Activated CD4-positive, CD25-positive, alpha-beta regulatory T cell (primary cell): Measurements from ENCODE around the gene BMPER.

ENCODE experiments used
- DNase-seq, 4 experiments: peaks; one replicate each; lab custom pipeline; 2025; lab: John Stamatoyannopoulos, UW

BMPER gene

DNA sequence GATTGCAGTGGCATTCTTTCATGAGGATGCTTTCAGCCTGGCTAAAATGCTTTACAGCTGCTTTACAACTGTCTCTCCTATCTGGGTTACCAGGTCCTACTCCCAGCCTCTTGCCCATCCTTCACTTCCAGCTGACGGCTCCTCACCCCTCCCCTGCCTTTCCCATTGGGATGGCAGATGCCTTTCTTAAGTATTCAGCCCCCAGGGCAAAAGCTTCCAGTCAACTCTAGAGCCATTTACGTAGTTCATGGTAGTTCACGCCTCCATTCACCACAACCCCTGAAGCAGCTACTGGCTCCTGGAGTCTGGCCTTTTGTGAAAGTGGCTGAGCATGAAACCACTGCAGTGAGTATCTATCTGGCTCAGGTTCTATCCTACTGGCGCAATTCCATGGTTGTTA is 17.2 kb upstream of the BMPER start:
- DNase-seq = no peak

DNA sequence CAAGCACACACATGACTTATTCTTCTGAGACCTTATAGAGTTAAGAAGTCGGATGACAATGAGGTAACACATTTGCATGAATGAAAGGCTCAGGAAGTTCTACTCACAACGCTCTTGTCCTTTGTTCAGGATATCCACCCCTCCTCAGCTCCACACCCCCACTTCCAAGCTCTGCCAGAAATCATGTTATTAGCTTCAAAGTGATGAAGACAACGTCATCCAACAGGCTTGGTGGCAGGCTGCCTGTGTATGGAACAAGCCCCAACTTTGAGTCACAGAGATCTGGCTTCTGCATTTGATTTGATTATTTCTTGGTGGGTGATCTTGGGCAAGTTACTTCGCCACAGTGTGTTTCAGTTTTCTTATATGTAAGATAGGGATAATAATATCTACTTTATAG is 12.4 kb upstream of the BMPER start:
- no peak for DNase-seq

- no peak for DNase-seq
Measured at GRCh38 chr7:33893377-33893776, 12.0 kb upstream of the BMPER start.

DNA sequence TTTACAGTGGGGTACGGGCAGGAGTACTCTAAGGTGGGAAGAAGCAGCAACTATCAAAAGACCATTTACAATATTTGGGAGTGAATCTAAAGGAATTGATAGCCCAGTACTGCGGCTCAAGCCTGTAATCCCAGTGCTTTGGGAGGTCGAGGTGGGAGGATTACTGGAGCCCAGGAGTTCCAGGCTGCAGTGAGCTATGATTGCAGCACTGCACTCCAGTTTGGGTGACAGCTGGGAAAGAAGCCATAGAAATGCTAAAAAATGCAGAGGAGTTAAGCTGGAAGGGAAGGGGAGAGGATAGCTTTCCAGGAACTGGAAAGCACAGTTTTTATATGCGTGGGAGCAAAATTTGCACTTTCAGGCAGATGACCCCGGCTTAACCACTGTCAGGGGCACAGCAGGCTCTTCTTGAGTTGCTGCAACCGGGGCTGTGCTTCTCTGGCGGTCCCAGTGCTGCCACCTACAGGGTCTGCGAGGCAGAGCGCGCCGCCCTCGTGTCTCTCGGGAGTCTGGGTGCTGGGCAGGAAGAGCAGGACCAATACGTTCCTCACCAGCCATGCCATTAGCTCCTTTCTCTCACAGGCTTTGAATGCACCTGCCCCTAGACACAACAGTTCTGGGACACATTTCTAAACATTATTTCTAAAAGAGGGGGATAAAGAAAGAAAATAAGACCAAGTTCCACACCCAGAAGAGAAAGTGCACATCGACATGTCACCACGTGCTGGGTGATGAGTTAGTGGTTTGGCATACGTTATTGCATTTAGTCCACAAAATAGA is 10.1 kb upstream of the BMPER start:
- peak; percentile 9 to 53 (median 36) for DNase-seq

GRCh38 chr7:33900501-33900900 is 4.8 kb upstream of the BMPER start:
- no peak for DNase-seq

DNA sequence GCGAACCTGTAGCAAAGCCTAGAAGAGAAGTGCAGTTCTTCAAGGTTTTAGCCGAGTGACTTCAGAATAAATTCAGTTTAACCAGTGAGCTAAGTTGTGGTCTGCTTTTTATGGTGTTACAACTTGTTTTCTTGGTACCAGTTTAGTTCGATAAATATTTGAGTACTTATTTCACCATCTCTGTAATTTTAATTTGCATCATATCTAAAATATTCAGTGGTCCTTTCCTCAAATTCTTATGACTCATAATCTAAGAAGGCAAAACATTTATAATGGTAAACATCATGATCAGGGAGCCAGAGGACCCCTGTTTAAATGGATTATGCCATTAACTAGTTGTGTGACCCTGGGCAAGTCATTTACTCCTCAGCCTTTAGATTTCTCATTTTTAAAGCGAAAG is 4.1 kb upstream of the BMPER start:
- DNase-seq = no peak

DNA sequence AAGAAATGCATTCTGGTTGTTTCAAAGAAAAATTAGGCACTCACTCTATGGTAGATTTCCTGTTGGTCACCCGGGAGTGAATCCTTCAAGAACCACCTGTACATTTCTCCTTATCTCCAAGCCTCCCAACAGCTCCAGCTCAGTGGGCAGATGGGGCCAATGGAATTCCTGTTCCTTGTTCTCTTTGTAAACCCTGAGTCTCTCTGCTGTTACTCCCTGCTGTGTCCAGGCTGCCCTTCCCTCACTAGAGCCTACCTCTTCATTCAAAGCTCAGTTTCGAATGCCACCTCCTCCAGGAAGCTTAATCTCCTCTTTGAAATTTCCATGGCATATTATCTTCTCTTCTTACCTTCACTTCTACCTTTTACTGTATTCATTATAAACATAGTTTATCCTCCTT is 3.5 kb upstream of the BMPER start:
- no peak for DNase-seq

DNA sequence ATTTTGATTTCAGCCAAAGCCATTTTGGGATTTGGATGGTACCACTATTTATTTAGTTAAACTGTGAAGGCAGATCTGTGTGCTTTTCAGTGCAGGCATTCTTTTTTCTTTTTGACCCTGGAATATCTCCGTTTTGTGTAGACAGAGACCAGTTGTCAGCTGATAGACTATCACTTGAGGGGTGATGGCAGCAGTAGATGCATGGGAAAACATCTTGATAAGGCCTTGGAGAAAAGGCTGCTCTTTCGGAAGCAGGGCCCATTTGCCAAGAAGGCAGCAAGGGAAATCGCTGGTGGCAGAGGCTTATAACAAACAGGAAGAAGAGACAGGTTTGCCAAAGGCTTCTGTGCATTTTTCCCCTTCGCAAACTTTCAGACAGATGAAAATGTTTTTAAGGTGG is 2.6 kb upstream of the BMPER start:
- no peak for DNase-seq

DNA sequence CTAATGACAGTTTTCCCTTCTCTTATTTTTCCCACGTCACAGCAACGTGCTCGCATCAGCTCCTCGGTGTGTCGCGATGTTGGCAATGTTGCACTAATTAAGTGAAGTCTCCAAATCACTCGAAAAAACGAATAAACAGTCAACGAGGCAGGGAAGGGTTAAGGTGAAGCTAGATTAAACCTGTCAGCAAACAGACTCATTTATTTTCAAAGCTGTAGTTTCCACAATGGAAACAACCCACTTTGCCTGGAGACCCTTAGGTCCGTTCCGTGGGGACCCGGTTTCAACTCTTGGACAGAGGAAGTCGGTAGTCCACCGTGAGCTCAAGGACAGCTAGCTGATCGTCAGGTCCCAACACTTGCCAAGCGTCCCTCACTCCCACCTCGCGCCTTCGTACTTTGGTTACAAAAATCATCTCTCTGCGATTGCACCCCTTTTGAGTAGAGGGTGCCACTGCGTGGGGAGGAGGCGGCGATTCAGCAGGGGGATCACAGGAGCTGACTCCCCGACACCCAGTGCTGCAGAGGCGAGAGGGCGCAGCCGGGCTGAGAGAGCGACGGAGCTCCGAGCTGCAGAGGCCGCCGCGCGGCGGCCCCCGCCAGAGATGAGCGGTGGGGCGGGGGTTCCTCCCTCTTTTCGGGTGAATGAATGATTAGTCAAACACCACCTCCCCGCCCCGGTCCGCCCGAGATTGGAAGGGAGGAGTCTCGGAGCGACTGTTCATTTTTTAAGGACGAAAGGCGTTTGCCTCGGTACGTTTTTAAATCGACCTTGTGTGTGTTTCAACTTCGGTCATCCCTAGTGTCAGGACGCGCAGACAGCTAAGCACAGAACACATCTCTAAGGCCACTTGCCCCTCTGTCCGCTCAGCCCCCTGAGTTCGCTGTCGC is 1.3 kb upstream of the BMPER start:
- no peak for DNase-seq

- DNase-seq = no peak
Measured at GRCh38 chr7:33904681-33905388, 504 bp upstream of the BMPER start.

DNA sequence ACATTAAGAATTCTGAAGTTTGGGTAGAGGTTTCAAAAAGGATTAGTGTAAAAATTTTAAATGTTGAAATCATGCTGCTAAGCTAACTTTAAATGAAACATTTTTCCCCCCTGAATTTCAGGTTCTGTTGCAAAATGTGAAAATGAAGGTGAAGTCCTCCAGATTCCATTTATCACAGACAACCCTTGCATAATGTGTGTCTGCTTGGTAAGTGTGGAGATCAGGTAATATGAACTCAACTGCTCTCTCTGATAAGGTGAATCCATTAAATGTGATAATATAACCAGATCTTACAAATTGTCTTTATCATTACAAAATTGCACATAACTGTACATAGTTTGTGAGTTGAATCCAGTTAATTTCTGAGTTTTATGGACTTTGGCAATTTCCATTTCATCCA is 1.4 kb downstream of the BMPER start:
- no peak for DNase-seq

GRCh38 chr7:33907625-33908024 is 2.3 kb downstream of the BMPER start:
- no peak for DNase-seq

GRCh38 chr7:33909318-33909717 is 4.0 kb downstream of the BMPER start:
- DNase-seq = no peak

GRCh38 chr7:33909755-33910154 is 4.4 kb downstream of the BMPER start:
- DNase-seq = no peak

GRCh38 chr7:33910756-33911155 is 5.4 kb downstream of the BMPER start:
- no peak for DNase-seq

DNA sequence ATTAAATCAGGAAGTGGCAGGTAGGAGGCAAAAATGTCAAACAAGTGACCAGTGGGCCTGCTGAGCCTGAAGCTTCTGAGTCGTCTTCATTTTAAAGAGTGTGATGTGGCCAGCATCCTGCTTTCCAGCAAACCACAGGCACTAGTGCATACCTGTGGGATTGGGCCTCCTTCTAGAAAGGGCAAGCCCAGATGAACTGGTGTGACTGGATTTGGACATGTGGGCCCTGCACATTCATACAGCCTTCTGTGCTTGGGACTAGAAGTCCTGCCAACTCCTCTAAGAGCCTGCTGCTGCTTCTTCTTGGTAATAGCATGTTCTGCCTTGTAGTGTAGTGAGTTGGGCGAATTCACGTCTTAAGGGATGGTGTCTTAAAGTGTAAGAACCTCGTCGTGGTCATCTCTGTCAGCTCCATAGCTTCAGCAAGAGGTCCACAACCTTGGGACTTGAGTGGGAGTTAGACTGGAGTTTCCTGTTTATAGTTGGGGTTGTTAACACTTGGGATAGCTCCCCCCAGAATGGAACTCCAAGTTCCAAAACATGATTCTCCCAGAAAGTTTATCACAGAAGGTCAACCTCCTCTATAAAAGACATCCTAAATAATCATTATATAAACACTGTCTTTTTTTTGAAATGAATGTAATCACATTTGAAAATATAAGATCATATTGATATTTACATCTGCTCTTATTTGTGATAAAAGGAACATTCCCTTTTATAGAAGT is 11.2 kb downstream of the BMPER start:
- no peak for DNase-seq

- no peak for DNase-seq
Measured at GRCh38 chr7:33917661-33918060, 12.3 kb downstream of the BMPER start.

- no peak for DNase-seq
Measured at GRCh38 chr7:33918438-33919143, 13.3 kb downstream of the BMPER start.

GRCh38 chr7:33919449-33919848 is 14.1 kb downstream of the BMPER start:
- no peak for DNase-seq

- DNase-seq = no peak
Measured at GRCh38 chr7:33921216-33921938, 16.0 kb downstream of the BMPER start.

- DNase-seq = no peak
Measured at GRCh38 chr7:33922820-33923219, 17.5 kb downstream of the BMPER start.
